ENCODE measurements around the gene OPCML. TPM values are rescaled to one million over a fixed set of nuclear protein-coding genes. Genes with fewer than 3 reads are reported as not detected.

OPCML gene
- under 1 TPM in 1 of 4 donors, not detected in 3; 0.33 TPM for total RNA-seq

GRCh38 chr11:133531971-133532651, at the start of gene OPCML:
Gene OPCML (minus strand): TSS chr11:133532501.
- Histone ChIP-seq H3K36me3 (no peaks in the 10 kb centered on the region), H3K27me3 (no peaks in the 10 kb centered on the region), H3K4me1 (no peaks in the 10 kb centered on the region), H3K9me3 (no peaks in the 10 kb centered on the region), H3K4me3 (replicated peaks in 1 of 3) (no peak within 1 kb of the TSS), H3K27ac (no peak within 1 kb of the TSS)
- DNase-seq, result no peak
- 2 to 7% methylated on average over 27 of the region's 27 CpGs for WGBS, 2 donors
- intact Hi-C loops (cut with DNase I), result no loop called here
- no peak for TF ChIP-seq POLR2A (IDR thresholded peaks at IDR 0.05)
- no peak for TF ChIP-seq CTCF (IDR thresholded peaks at IDR 0.05)

GRCh38 chr11:133581091-133581490, 48.8 kb upstream of the OPCML start:
- TF ChIP-seq POLR2A (IDR thresholded peaks at IDR 0.05) (no peak), CTCF (IDR thresholded peaks at IDR 0.05) (no peak)
- H3K27ac ChIP-seq, result no peak overlapping the region
- H3K9me3 ChIP-seq, result no peaks in the 10 kb centered on the region
- no peak for DNase-seq
- H3K4me3 ChIP-seq (replicated peaks in 1 of 3), result no peak overlapping the region
- no peaks in the 10 kb centered on the region for H3K36me3 ChIP-seq
- 93 to 95% methylated on average over 6 of the region's 6 CpGs for WGBS, 2 donors
- intact Hi-C loops (cut with DNase I), result no loop called here
- no peaks in the 10 kb centered on the region for H3K27me3 ChIP-seq
- no peaks in the 10 kb centered on the region for H3K4me1 ChIP-seq

GRCh38 chr11:133579165-133580031, 47.1 kb upstream of the OPCML start:
- H3K9me3 ChIP-seq, result no peaks in the 10 kb centered on the region
- H3K36me3 ChIP-seq, result no peaks in the 10 kb centered on the region
- intact Hi-C loops (cut with DNase I), result no loop called here
- TF ChIP-seq CTCF (IDR thresholded peaks at IDR 0.05) (no peak), POLR2A (IDR thresholded peaks at IDR 0.05) (no peak)
- 55 to 57% methylated on average over 25 to 34 of the region's 38 CpGs for WGBS, 2 donors
- H3K4me1 ChIP-seq, result no peaks in the 10 kb centered on the region
- no peak for DNase-seq
- H3K27me3 ChIP-seq, result no peaks in the 10 kb centered on the region
- no peak overlapping the region for H3K4me3 ChIP-seq (replicated peaks in 1 of 3)
- no peak overlapping the region for H3K27ac ChIP-seq

- intact Hi-C loops (cut with DNase I), result no loop called here
- Histone ChIP-seq H3K27ac (no peak overlapping the region), H3K4me1 (no peaks in the 10 kb centered on the region), H3K27me3 (no peaks in the 10 kb centered on the region), H3K9me3 (no peaks in the 10 kb centered on the region), H3K4me3 (replicated peaks in 1 of 3) (no peak overlapping the region), H3K36me3 (no peaks in the 10 kb centered on the region)
- TF ChIP-seq CTCF (IDR thresholded peaks at IDR 0.05) (no peak), POLR2A (IDR thresholded peaks at IDR 0.05) (no peak)
- DNase-seq, result no peak
- WGBS, 2 donors, result 90 to 94% methylated on average over 3 of the region's 3 CpGs
Measured at GRCh38 chr11:133577403-133577802, 45.1 kb upstream of the OPCML start.

GRCh38 chr11:133576351-133576750, 44.0 kb upstream of the OPCML start:
- intact Hi-C loops (cut with DNase I), result no loop called here
- Histone ChIP-seq H3K9me3 (no peaks in the 10 kb centered on the region), H3K36me3 (no peaks in the 10 kb centered on the region), H3K4me1 (no peaks in the 10 kb centered on the region), H3K27me3 (no peaks in the 10 kb centered on the region), H3K27ac (no peak overlapping the region), H3K4me3 (replicated peaks in 1 of 3) (no peak overlapping the region)
- DNase-seq, result no peak
- WGBS, 2 donors, result 77 to 79% methylated on average over 16 of the region's 16 CpGs
- TF ChIP-seq POLR2A (IDR thresholded peaks at IDR 0.05) (no peak), CTCF (IDR thresholded peaks at IDR 0.05) (no peak)
